Measurements from ENCODE around the gene FBXL20.
A peak's percentile ranks its signal among the peaks of the same experiment; 100 is the strongest.
"Not testable (repeated sequence)": the region's sequence is repeated elsewhere in the genome, so short reads cannot be mapped to it uniquely, and the experiment has no call there.

FBXL20 gene

DNA sequence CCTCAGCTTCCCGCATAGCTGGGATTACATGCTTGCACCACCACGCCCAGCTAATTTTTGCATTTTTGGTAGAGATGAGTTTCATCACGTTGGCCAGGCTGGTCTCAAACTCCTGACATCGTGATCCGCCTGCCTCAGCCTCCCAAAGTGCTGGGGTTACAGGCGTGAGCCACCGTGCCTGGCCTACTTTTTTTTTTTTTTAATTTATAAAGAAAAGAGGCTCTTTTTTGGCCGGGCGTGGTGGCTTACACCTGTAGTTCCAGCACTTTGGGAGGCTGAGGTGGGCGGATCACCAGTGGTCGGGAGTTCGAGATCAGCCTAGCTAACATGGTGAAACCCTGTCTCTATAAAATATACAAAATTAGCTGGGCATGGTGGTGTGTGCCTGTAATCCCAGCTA is 151.3 kb downstream of the FBXL20 start:
- not testable (repeated sequence) for DNase-seq (ENCODE audit: low read depth in 2 of 2)

DNA sequence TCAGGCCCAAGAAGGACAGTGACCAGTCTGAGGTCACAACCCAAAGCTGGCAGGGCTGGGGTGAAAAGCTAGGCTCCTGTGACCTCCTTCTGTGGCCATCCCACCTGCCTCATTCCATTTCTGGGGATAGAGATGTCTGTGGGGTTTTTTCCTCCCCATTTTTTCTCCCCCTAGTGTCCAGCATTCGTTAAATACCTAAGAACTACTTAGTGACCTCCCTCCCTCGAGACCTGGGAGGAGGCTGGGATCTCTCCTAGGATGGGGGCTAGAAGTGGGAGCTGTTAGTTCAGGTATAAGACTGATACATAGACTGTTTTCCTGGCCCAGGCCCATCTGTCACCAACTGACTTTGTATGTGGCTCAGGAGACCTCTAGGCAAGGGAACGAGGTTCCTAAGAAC is 155.2 kb downstream of the FBXL20 start:
- no peak for DNase-seq (ENCODE audit: low read depth in 2 of 2)

DNA sequence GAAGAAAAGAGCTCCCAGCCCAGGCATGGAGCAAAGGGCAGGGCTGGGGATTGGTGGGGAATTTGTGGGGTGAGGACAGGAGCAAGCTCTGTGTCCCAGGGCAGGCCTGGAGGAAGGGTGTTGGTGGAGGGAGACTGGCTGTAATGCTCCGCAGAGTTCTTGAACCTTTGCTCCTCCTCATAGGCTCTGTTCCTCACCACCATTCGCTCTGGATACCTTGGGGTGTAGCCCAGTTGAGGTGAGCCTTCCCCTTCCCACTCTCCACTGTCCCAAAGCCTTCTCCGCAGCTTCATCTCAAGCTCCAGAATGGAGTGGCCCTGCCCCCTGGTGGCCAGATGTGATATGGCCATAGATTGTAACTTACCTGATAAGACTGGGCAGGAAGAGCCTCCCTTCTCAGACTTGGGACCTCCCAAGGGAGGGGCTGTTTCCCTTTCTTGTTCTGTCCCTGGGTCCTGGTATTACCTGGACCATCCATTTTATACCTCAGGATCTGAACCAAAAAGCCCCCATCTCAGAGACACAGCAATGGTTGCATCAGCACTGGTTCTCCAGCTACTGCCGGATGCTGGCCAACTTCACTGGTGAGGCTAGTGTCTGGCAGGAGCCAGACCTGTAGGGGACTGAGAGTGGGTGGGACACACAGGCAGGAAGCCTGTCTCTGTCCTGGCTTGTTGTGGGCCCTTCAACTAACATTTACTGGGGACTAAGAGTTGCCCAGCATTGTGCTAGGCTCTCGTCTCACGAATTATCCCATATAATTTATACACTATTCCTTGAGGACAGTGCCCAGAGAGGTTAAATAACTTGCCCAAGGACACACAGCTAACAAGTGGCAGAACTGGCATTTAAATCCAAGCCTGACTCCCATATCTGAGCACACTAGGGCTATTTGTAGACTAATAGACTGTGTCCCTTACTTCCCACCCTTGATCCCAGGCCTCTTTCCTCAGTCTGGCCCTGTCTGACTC is 156.5 kb downstream of the FBXL20 start:
- peak; percentile 72 to 76 for DNase-seq (ENCODE audit: low read depth in 2 of 2)

DNA sequence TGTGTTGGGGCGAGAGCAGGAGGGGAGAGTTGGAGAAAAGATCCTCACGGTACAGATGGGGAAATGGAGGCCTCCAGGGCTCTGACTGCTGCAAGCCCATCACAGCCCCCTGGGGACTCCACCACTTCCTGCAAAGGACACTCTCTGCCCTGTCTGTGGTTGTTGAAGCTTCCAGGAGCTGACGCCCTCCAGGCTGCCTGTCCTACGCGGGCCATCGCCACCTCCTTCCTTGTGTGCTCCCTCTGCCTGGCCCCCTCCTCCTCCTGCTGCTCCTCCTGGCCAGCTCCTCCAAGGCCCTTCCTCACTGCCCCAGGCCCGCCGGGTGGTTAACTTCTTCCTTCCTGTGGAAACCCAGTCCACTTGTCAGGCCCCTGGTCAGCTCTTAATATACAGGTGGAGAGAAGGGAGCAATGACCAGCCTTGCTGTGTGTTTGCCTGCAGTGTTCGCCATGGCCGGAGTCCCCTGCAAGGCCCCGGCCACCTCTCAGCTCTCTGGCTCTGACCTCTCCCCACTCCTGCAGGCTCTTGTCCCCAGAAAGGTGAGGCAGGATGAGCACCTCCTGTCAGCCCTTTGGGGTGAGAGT is 157.3 kb downstream of the FBXL20 start:
- no peak for DNase-seq (ENCODE audit: low read depth in 2 of 2)

DNA sequence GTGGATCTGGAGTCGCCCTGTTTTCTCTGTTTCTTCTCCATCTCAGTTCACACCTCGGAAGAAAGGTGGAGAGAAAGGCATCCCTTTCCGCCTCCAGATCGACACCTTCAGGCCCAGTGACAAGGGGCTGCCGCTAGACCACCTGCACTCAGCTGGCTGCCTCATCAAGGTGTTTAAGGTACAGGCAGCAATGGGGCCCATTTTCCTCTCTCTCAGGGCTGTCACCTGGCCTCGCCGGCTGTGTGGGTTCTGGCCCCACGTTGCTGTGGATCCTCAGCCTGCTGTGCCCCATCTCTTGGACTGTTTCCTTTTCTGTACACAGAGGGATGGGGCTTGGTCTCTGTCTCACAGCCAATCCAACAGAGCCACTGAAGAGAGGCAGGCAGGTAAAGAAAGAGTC is 158.3 kb downstream of the FBXL20 start:
- DNase-seq (ENCODE audit: low read depth in 2 of 2) = no peak

DNA sequence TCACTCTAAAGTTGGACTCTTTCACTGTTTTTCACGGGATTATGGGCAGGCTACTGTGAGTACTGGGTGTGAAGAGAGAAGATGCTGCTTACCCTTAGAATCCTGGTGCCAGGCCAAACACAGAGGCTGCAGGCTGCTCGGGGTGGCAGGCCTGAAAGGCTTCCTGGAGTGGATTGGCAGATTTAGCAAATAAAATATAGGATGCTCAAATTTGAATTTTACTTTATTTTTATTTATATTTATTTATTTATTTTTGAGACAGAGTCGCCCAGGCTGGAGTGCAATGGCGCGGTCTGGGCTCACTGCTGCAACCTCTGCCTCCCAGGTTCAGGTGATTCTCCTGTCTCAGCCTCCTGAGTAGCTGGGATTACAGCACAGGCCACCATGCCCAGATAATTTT is 160.8 kb downstream of the FBXL20 start:
- DNase-seq (ENCODE audit: low read depth in 2 of 2) = no peak

DNA sequence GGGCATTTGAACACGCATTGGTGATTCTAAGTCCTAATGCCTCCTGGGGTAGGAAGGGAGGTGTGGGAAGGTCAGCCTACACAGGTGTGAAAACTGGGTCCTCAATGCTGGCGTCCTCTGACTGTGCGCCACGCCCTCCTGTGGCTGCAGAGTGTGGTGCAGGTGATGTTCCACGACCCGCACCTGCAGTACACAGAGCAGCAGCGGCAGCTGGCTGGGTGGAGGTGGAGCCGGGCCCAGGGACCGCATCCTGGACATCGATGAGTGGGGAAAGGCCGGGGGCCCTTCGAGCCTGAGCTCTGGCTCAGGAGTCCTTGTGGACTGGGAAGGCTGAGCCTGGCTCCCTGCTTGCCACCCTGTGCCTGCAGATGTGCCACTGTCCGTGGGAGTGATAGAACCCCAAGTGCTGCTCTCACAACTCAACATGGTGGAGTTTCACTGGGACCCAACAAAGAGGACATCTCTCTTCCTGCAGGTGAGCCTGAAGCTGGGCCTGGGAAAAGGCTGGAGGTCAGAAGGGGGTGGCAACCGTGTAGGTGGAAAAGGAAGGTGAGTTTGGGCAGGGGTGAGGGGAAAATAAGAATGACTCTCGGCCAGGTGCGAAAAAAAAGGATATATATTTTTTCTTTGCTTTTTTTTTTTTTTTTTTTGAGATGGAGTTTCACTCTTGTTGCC is 161.6 kb downstream of the FBXL20 start:
- DNase-seq (ENCODE audit: low read depth in 2 of 2) = peak; percentile 28 to 29

DNA sequence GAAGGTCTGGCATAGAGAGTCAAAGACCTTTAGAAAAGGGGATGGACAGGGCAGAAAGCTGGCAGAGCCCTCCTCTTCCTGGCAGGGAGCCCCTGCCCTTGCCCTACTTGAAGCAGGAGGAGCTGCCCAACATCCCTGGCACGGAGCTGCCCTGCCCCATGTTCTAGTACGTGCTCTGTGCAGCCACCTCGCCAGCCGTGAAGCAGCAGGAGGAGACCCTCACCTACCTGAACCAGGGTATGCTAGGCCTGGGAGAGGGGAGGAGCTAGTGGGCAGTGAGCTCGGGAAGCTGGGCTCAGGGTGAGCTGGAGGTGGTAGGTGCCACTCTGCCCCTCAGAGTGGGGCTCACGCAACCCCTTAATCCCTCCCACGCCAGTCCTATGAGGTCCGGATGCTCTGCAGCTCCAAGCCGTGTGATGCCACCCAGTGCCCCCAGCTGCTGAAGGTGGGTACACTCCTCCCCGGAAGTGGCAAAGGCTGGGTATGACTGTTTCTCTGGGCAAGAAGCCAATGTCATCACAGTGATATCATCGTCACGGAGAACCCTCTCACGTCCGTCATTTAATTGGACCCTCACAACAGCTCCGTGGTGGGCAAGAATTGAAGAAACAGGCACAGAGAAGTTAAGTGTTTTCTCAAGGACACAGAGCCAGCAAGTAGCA is 163.0 kb downstream of the FBXL20 start:
- DNase-seq (ENCODE audit: low read depth in 2 of 2) = peak; percentile 49 to 76

DNA sequence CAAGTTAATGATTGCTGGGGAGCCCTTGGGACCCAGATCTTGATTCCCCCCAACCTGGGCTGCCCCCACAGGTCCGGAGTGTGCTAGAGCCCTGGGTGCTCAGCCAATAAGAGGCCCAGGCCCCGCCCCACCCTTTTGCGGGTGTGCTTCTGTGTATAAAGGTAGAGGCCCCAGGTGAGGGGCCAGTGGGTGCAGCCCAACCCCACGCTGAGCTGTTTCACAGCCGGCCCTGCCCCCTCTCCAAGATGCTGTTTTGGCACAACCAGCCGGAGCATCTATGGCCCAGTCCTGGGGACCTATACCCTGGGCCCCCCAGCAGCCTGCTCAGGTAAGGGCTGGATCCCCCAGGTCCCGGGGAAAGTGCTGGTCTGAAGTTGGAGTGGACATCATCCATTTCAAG is 163.8 kb downstream of the FBXL20 start:
- DNase-seq (ENCODE audit: low read depth in 2 of 2) = no peak

DNA sequence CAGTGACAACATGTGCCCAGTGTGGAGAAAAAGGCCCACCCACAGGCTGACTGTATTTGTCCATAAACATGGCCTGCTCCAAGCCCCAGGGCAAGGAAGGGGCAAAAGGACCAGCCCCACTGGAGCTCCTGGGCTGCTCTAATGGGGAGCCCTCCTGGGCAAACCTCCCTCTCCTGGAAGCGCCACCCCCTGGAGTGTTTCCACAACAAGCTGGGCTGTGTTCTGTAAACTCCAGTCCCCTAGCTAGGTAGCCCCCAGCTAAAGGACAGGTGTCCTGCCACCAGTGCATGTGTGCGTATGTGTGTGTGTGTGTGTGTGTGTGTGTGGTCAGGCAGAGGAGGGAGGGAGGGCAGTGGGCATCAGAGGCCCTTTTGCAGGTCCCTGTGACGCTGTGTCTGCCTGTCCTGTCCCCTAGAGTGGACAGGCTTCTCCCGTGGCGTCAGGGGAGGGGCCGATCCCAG is 164.4 kb downstream of the FBXL20 start:
- DNase-seq (ENCODE audit: low read depth in 2 of 2) = no peak

DNA sequence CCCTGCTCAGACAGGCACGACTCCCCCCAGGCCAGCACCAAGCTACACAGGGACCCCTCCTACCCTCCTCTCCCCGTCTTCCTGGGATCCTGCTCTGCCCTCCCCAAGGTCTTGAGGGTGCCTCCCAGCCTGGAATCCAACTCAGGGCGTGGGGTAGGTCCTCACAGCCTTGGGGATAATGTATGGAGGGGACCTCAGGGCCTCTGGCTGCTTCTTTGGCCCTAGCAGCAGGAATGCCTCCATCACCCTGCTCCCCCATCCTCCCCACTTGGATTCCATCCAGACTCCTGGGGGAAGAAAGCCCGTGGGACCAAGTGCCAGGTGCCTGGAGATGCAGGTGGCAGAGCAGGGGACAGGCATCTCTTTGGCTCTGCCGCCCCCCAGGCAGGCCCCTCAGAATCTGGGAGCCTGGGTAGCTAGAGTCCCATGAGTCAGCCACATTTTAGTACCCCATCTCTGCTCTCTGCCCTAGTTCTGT is 164.9 kb downstream of the FBXL20 start:
- no peak for DNase-seq (ENCODE audit: low read depth in 2 of 2)

DNA sequence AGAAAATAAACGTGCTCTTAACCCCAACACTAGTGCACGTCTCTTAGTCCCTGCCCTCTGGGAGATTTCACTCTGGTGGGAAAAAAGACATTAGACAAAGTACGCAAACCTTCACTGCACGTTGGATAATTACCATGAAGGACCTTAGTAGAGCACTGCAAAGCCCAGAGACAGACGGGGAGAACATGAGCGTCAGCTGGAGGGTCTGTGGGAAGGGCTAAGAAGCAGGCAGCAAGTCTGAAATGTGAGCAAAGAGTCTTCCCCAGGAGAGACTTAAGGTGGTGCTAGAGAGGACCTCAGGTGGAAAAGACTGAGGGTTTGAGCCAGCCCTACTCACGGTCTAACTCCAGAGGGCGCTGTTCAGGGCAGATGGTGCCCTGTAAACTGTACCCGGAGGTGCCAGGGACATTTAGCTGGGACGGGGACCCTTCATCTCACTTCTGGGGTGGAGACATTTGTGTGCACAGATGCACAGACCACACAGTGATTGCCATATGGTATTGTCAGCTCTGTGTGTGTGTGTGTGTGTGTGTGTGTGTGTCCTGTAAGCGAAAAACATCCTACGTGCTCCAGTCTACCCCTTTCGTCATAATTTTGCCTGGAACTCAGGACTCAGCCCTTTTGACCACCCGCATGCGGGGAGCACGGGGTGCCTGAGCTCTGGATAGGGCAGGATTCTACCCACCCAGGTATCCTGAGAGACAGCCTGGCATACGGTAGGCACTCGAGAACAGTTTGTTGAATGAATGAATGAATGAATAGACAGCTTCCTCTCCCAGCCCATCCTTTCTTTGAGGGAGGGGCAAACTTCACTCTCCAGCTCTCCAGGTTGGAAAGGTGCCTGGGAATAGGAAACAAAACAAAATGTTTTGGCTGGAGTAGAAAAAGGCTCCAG is 165.6 kb downstream of the FBXL20 start:
- DNase-seq (ENCODE audit: low read depth in 2 of 2) = no peak

DNA sequence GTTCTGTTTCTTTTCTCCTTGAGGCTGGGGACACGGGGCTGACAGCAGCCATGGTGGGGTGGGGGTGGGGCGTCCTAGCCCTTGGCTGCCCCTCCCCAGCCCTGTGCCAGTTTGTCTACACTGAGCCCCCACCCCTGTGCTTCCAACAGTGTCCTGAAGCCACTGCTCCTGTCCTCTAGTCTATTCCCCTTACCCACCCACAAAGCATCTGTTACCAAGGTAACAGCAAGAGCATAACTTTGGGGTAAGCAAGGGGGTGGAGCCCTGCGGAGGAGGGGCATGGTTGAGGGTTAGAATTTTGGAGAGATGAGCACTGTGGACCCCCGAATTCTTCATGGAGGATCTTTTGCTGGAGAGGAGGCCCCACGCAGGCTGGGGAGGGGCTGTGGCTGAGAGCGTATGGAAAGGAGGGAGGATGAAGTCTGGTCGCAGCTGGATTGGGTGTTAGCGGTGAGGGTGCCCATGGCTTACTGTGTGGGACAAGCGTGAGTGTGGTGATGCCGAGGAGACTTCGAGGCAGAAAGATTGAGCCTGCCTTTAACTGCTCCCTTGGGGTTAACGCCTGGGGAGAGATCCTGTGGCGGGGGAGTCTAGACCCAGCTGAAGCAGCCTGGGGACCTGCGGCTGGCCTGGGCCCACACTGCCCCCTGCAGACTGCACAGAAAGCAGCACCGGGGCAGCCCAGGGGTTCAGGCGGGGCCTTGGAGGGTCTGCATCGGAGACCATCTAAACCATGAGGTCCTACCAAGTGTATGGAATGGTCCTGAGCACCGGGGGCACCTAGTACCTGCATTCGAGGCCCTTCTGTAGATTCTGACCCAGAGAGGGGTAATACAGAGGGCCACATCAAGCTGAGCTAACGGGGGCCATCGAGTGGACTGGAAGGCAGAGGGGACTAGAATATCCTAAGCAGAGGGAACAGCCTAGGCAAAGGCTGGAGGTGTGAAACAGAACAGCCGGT is 169.6 kb downstream of the FBXL20 start:
- DNase-seq (ENCODE audit: low read depth in 2 of 2) = peak; percentile 37 to 43

DNA sequence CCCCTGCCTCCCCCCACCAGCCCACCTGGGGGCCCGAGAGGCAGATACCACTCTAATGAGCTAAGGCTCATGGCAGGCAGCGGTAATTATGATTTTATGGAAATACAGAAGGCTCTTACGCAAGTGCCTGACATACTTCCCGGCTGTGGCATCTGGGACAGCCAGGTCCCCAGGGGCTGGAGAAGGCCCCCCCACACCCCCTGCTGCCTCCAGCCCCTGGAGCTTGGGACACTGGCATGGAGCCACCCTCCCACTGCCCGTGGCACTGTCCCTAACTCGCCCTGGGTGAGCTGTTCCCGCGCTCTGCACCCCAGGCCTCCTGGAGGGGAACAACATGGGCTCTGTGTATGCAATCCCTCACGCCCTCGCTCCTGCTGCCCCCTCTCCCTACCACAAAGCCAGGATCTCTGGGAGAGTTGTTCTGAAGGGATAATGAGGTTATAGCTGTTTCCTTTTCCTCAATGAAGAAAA is 170.3 kb downstream of the FBXL20 start:
- DNase-seq (ENCODE audit: low read depth in 2 of 2) = no peak

DNA sequence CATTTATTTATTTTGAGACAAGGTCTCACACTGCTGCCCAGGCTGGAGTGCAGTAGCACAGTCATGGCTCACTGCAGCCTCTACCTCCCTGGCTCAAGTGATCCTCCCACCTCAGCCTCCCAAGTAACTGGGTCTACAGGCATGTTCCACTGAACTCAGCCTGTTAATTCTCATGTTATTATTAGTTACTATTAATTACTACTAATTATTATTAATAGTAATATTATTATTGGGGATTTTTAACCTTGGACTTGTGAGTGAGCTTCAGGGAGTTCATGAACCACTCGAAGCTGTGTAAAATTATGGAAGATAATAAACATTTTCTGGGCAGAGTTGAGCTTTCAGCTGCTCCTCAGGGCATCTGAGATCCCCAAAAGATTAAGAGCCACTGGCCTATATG is 171.1 kb downstream of the FBXL20 start:
- DNase-seq (ENCODE audit: low read depth in 2 of 2) = no peak

DNA sequence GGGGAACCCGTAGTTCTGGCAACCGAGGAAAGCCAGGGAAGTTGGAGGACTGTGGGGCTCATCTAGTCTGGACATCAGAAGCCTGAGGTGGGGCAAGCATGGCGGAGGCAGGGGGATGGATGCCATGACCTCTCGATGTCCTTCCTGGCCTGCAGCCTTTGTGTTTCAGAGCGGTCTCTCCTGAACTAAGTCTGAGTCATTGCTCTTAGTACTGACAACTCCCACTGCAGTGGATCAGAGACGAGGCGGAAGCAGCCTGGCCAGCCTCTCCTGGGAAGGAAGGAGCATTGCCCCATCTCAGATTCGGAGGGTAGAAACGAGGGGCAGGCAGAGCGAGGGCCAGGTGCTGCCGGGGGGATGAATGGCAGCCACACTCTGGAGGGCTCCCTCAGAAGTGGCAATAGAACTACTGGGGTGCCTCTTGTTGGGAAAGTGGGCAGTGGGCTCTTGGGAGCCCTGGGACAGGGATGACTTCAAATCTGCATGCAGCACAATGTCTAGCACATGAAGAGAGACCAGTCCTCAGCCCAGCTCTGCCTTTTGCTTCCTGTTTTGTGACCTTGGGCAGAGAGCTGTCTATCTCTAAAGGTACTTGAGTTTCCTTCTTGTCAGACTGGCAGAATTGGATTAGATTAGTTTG is 172.0 kb downstream of the FBXL20 start:
- DNase-seq (ENCODE audit: low read depth in 2 of 2) = no peak

DNA sequence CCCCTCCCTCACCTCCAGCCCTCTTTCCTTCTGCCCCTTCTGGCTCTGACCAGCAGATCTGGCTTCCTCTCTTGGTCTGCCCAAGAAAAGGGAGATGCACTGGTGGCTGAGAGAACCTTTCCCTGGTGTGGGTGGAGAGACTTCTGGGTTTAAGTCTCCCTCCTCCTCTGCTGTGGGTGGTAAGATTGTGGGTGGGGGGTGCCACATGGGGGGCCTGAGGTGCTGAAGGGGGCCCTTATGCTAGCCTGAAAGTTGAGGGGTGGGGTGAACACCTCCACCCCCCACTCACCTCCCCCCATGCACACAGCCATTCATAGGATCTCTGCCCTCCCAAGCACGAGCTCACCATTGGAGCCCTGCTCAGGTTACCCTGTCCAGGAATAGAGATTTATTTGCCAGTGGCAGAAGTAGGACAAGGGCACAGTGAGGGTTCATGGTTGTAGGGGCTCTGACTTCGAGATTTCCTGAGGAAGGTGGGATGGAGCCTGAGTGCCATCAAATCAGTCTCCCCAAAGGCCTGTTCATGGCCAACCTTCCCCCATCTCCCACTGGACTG is 174.0 kb downstream of the FBXL20 start:
- DNase-seq (ENCODE audit: low read depth in 2 of 2) = no peak

DNA sequence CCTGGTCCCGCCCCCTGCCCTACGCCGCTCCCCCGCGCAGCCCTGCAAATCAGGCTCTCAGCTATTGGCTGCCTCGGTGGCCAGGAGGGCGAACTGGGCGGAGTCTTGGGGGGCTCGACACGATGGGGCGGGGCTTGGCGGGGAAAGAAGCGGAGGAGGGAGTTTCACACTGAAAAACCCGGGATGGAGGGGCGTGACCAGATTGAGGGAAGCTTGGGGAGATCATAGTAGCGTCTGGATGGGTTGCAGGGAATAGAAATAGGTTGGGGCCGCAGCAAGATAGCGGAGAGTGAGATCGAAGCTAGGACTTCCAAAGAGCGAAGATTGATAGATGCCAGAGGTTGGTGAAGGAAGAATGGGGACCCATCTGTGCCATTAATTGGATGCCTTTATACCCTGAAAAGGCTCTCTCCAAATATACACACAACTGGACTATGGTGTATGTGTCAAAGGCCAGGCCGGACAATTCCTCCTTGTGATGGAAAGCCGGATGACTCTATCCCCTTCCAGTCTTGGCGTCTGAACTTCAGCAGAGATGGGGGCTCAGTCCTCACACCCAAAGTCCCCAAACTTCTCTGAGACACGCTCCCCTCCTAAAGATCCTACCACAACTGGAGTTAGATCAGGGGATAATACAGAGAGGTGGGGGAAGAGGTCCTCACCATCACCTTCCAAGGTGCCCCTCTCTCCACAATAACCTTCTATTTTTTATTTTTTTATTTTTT is 175.3 kb downstream of the FBXL20 start:
- peak; percentile 37 to 43 for DNase-seq (ENCODE audit: low read depth in 2 of 2)
